22Rv1 (cell line): ENCODE data around the gene EFNB2.

Source experiments
- ZFX ChIP-seq: fragments of 450-650 bp; IDR thresholded peaks from 2 replicates; pipeline ENCODE4 v1.6.1; 2017; ENCODE audit warnings: antibody characterized with exemption, borderline replicate concordance
- TF ChIP-seq, protein P1 (sequence below): fragments of 450-650 bp; IDR thresholded peaks from 2 replicates; pipeline ENCODE4 v1.5.1; 2017; ENCODE audit warnings: mild to moderate bottlenecking

DNA sequence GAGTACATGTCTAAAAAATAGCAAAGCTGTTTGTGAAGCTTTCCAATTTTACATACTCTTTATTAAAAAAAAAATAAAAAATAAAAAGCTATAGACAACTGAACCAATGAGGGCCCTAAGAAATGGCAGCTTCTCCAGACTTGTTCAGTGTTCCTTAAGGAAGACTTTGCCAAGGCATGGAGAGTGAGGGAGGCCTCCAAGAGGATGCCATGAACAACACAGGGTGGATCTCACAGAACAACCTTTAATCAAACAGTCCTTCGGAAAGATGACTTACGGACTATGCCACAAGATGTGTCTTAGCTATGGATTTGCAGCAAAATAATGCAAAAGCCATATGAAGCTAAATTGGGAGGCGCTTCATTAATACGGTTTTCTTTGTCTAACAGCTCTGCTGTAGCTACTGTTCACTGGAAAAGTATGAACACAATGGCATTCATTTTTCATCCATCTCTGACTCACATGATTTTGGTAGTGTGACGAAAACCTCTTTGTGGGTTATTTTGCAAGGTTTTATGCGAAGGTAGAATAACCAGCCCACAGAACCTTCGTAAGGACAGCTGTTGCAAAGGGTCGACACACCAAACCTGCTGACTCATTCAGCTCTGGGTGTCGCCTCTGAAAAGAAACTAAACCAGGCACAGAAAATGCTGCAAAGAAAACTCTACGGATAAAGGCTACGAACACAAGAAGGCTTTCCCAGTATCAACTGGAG lies 27.7 kb downstream of the EFNB2 start:
- TF ChIP-seq, protein P1, sequence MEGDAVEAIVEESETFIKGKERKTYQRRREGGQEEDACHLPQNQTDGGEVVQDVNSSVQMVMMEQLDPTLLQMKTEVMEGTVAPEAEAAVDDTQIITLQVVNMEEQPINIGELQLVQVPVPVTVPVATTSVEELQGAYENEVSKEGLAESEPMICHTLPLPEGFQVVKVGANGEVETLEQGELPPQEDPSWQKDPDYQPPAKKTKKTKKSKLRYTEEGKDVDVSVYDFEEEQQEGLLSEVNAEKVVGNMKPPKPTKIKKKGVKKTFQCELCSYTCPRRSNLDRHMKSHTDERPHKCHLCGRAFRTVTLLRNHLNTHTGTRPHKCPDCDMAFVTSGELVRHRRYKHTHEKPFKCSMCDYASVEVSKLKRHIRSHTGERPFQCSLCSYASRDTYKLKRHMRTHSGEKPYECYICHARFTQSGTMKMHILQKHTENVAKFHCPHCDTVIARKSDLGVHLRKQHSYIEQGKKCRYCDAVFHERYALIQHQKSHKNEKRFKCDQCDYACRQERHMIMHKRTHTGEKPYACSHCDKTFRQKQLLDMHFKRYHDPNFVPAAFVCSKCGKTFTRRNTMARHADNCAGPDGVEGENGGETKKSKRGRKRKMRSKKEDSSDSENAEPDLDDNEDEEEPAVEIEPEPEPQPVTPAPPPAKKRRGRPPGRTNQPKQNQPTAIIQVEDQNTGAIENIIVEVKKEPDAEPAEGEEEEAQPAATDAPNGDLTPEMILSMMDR, result no peak
- TF ChIP-seq ZFX, result no peak
